ACHN (cell line): Measurements from ENCODE around the gene HPDL.

Source experiments
- DNase-seq: peaks from one replicate; pipeline ENCODE4 v3.0.0-alpha.2; 2015
- in situ Hi-C: cut with HindIII; loops from 2 replicates; pipeline ENCODE4 v1.10.0; 2017; ENCODE audit warnings: low sequenced_read_pairs, low pct_ligation_motif_present, low pct_unique_long_range_greater_than_20kb

Gene HPDL

DNA sequence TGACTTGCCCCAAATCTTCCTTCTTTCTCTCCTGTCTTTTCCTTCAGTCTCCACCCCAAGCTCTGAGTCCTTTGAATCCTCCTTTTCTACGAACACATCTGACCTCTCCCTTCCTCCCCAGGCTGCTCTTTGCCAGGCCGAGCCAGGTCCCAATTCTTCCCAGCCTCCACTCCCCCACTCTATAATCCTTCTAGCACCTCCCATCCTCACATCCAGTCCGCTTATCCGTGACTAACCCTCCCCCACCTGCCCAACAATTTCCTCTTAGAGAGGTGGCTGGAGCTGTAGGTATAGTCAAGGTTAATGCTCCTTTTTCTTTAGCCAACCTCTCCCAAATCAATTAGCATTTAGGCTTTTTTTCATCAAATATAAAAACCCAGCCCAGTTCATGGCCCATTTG lies 9.5 kb upstream of the HPDL start:
- in situ Hi-C loops = no loop called here
- DNase-seq = no peak

DNA sequence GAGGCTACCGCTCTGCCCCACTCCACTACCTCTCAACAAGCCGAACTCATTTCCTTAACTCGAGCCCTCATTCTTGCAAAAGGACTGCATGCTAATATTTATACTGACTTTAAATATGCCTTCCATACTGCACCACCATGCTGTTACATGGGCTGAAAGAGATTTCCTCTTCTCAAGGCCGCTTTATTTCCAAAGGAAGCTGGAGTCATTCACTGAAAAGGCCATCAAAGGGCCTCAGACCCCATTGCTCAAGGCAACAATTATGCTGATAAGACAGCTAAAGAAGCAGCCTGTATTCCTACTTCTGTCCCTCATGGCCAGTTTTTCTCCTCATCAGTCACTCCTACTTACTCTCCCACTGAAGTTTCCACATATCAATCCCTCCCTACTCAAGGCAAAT lies 6.9 kb upstream of the HPDL start:
- no peak for DNase-seq
- in situ Hi-C loops = no loop called here

DNA sequence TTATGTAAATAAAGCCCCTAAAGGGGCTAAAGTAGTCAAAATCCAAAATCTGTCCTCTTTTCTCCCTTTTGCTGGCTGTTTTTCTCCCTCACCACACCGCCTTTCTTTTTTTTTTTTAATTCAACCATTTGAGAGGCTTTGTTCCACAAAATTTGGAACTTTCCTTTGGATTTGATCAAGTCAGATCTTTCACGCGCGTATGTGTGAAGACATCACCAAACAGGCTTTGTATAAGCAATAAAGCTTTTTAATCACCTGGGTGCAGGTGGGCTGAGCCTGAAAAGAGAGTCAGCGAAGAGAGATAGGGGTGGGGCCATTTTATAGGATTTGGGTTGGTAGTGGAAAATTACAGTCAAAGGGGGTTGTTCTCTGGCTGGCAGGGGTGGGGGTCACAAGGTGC lies 5.3 kb upstream of the HPDL start:
- DNase-seq = no peak
- in situ Hi-C loops = no loop called here

DNA sequence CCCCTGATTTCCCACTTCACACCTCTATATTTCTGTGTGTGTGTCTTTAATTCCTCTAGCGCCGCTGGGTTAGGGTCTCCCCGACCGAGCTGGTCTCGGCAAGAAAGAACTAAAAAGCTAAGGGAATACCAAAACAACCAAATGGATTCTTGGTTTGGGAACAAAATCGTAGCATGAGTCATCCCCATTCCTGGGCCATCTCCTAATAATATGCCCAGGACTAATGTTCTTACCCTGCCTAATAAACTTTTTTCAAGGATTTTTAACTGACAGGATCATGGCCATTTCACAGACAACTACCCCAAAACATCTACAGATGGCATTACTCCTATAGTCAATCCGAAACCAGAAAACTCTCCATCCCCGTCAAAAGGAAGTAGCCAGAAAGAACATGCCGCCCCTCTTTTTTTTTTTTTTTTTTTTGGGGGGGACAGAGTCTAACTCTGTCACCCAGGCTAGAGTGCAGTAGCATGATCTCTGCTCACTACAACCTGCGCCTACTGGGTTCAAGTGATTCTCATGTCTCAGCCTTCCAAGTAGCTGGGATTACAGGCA lies 4.1 kb upstream of the HPDL start:
- DNase-seq = no peak
- in situ Hi-C loops = no loop called here

DNA sequence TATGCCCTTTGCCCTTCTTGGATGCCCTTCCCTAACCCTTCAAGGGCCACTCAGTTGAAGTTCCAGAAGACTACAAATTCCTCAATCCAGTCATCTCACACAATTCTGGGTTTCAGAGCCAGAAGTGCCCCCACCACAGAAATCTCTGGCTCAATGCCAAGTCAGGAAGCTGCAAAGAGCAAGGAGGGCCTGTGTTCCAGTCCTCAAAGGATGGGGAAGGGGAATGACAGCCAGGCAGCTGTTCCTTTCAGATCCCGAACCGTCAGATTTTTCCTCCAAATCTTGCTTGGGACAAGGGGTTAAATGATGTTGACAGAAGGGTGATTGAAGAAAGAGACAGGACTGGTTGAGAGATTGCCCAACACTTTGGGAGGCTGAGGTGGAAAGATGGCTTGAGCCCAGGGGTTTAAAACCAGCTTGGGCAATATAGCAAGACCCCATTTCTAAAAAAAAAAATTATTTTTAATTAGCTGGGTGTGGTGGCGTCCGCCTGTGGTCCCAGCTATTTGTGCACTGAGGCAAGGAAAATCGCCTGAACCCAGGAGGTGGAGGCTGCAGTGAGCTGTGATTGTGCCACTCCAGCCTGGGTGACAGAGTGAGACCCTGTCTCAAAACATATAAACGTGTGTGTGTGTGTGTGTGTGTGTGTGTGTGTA lies 716 bp upstream of the HPDL start:
- in situ Hi-C loops = no loop called here
- peak; percentile 50 for DNase-seq

DNA sequence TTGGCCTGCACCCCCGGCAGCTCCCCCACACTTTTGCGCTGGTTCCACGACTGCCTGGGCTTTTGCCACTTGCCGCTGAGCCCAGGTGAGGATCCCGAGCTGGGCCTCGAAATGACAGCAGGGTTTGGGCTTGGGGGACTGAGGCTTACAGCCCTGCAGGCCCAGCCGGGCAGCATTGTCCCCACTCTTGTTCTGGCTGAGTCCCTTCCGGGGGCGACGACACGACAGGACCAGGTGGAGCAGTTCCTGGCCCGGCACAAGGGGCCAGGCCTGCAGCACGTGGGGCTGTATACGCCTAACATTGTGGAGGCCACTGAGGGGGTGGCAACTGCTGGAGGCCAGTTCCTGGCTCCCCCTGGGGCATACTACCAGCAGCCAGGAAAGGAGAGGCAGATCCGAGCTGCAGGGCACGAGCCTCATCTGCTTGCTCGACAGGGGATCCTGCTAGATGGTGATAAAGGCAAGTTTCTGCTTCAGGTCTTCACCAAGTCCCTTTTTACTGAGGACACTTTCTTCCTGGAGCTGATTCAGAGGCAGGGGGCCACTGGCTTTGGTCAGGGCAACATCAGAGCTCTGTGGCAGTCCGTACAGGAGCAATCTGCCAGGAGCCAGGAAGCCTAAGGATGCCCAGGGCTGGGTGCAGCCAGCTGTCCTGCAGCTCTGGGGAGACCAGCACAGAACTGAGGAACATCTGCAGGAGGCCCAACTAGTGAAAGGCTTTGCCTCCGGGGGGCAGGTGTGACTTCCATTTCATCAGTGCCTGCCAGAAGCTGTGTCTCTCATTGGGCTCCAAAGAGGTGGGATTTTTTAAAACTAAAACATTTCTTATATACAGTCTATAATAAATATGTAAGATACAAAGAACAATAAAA lies 1.2 kb downstream of the HPDL start:
- no peak for DNase-seq
- in situ Hi-C loops = no loop called here

DNA sequence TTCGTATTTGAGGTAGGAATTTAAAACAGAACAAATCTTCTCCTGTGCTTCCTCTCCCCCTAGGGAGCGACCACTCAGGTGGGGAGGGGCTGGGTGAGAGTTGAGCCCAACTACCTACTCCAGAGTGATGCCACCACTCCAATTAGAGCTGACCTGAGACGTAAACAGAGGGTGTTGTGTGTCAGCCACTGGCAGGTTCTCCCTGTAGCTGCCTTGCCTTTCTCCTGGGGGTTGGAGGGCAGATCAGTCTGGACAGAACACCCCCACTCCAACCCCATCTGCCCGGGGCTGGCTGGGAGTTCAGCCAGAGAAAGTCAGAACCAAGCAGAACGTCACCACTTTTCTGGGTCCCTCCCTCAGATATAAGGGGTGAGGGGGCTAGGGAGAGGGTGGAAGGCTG lies 2.0 kb downstream of the HPDL start:
- no peak for DNase-seq
- in situ Hi-C loops = no loop called here

DNA sequence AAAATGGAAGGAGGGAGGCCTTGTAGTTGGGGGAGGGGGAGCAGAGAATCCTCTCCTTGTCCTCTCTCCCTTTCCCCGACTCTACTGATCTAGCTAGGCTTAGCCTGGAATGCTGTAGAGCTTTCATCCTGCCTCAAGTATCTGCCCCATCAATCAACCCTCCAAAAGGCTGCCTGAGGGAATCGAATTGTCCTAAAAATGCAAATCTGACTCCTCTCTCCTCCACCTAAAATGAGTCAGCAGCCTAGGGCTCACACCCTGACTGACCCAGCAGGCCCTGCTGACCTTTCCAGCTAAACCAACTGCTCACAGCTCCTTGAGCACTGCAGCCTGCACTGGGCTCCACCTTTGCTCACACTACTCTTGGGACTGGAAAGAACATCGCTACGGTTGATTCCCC lies 2.8 kb downstream of the HPDL start:
- no peak for DNase-seq
- in situ Hi-C loops = no loop called here

DNA sequence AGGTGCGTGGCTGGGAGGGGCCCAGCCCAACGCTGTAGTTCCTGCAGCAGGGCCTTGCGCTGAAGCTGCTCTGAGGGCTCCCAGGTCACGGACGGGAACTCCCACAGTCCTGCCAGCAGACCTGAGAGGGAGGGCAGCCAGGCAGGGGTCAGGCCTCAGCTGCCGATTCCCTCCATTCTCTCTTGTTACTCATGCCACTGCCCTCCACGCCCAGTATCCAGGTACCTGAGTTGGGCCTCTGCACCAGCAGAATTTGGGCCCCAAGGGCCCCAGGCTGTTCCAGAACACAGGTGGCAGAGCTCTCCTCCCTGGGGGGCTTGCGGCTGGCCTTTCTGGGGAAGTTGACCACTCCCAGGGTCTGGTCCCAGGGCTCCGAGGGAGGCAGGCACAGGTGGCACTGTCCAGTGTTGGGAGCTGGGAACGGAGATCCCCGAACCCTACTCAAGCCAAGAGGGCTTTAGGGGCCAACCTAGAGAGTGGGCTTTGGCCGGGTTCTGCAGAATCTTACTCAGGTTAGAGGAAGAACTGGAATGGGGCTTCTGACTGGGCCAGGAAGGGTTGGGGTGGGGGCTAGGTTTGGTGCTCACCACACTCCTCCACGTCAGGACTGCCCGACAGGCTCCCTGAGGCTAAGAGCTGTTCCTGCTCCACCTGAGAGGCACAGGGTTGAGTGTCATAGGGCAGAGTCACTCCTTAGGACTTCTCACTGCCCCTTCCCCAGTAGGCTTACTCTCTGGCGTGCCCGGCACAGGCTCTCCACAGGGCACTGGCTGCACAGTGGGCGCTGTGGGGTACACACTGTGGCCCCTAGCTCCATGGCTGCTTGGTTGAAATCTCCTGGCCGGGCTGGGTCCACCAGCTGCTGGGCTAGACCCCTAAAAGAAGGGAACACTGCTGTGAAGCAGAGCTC lies 5.0 kb downstream of the HPDL start:
- DNase-seq = no peak

DNA sequence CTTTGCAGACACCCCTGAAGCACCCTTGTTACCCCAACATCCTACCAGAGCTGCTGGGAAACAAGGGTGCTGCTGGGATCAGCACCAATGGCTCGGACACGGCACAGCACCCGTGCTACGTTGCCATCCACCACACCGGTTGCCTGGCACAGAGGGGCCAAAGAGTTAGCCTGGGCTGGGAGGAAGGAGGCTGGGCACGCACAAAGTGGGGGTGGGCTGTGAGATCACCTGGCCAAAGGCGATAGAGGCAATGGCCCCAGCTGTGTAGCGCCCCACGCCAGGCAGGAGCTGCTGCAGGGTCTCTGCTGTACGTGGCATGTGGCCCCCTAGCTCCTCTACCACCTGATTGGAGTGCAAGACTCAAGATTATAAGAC lies 5.6 kb downstream of the HPDL start:
- in situ Hi-C loops = no loop called here
- no peak for DNase-seq

More for the DNA sequence above, 5.0 kb downstream of the HPDL start:
- in situ Hi-C loops = no loop called here

DNA sequence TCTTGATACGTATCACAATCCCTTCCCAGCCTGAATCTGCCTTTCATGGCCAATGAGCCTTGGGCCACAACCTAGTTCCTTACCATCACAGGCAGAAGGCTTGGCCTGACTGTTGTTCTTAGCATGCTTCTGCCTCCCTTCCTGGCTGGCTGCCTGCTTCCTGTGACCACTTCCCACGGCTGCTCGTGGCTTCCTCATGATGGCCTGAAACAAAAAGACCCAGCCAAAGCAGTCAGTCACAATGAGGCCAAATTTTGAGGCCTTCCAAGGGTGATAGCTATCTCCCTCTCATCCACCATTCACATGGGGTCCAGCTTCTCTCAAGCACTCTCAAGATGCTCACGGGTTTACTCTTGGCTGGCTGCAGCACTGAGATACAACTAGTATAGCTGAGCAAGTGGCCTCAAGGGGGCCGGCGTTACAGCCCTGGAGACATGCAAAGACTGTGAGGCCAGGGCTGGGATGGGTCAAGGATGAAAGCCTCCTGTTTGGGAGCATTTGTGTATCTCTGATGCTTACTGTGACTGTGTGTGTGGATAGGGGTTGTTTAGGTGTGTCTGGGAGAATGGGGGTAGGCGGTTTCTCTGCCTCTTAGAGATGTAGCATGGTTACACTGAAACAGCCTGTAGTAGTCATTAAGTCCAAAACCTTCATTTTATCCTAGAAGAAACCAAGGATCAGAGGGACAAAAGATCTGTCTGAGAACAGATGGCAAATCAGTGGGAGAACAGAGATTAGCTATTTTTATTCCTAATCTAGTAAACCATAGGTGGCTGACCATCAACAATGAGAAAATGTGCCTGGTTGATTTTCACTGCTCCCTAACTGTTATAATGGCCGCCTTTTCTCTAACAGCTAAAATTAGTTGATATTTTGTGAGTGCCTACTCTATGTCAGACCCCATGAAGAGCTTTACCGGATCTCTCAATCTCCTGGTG lies 7.9 kb downstream of the HPDL start:
- DNase-seq = no peak
- in situ Hi-C loops = no loop called here

DNA sequence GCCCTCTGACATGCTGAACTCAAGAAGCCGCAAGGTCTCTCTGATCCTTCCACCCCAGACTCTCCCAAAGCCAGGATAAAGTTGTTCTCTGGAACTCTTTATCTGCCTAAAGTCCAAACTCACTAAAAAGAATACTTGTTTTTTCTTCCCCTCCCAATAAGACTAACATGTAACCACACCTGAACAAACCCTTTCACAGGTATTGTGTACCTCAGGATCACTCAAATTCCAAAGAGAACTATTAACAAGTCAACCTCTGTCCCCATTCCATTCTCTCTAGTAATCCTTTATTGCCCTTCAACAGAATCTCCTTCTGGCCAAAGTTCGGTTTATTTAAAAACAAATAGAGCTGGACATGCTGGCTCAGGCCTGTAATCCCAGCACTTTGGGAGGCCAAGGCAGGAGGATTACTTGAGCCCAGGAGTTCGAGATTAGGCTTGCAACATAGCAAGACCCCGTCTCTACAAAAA lies 9.2 kb downstream of the HPDL start:
- no peak for DNase-seq
- in situ Hi-C loops = no loop called here

DNA sequence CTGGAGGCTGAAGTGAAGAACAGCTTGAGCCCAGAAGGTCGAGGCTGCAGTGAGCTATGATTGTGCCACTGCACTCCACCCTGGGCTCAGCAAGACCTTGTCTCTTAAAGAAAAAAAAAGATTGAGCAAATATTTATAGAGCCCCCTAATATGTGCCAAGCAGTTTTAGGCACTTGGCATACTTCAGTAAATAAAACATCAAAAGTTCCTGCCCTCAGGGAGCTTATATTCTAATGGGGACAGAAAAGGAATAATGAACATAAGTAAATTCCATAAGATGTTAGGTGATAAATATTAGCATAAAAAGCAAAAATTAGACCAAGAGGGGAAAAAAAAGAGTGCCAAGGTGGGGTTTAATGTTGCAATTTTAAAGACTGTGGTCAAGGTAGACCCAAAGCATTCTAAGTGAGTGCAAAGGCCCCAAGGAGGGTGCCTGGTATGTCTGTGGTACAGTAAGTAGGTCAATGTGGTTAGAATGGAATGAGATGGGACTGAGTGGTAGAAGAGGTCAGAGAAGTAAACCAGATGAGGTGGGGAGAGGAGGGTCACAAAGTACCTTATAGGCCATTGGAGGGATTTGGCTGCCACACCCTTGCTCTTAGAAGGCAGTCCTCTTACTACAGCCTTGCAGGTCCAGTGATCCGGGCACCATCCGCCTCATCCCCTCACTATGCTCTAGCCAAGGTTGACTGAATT lies 11.1 kb downstream of the HPDL start:
- in situ Hi-C loops = no loop called here
- no peak for DNase-seq

DNA sequence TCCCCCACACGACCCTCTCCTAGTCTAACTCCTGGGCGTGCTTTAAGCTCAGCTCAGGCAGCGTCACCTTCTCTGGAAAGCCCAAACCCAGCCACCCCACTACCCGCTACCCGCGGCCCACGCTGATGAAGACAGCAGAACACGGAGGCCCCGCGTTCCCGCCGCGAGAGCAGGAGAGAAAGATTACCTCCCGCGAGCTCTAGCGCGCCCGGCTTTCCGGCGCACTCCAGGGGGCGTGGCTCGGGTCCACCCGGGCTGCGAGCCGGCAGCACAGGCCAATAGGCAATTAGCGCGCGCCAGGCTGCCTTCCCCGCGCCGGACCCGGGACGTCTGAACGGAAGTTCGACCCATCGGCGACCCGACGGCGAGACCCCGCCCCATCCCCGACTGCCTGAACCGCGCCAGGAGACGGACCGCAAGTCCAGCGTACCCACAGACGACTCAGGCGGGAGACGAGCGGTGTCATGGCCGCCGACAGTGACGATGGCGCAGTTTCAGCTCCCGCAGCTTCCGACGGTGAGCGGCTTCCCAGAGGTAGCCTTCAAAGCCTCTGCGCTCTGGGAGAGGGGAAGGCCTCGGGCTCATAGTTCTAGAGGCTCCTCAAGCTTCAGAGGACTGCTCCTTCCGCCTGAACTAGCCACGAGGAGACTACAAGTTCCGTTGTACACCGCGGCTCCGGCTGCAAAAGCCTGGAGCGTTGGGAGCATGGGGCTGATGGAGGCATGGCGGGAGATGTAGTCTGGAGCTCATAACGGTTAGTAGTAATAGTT lies 13.3 kb downstream of the HPDL start, which contains the start of the genes MUTYH and TOE1:
Gene MUTYH, minus strand, starts transcription at position 652 of the 770 bp plus-strand sequence. CDS start 5,935 bp downstream, outside the sequence.
Gene TOE1, plus strand, starts transcription at position 382 of the 770 bp plus-strand sequence. Its CDS starts 83 bp downstream, at position 465.
- DNase-seq = peak; percentile 90
- in situ Hi-C loops = no loop called here

DNA sequence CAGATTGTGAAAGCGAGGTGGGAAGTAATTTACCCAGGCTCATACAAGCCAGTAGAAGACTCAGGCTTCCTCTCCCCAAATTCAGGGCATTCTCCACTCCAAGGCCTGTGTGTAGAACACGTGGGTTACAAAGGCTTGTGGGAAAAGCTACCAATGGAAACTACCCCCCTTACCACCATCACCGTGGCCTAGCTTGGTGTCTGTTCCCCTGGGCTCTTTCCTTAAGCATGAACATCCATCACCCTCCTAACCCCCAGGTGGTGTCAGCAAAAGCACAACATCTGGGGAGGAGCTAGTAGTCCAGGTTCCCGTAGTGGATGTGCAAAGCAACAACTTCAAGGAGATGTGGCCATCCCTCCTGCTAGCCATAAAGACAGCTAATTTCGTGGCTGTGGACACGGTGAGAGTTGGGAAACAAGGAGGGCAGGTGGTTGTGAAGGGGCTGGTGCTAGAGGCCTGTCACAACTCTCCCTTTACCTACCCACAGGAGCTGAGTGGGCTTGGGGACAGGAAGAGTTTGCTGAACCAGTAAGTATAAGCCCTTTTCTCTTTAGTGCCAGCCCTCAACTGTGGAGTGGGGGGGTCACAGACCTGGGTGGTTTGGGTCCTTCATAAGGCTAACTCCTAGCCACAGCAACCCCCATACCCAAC lies 14.2 kb downstream of the HPDL start:
- no peak for DNase-seq
- in situ Hi-C loops = no loop called here

DNA sequence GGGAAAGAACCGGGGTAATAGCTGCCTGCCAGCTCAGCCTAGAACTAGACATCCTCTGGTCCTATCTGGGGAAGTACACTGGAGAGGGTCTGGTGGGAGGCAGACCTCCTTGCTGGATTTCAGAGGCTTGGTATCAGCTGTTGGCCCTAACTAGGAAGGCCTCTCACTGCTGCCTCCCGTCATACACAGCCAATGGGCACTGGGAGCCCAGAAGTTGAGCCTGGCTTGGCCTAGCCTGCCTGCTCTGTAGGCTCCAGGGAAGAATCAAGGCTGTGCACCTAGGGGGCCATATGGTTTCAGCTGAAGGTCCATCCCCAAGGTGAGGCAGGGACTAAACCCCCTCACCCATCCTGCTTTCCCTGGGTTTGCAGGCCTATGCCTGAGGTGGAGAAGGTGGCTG lies 17.8 kb downstream of the HPDL start:
- in situ Hi-C loops = no loop called here
- no peak for DNase-seq
